ENCODE results near the gene ZDHHC24.
"Not testable (repeated sequence)": the region's sequence is repeated elsewhere in the genome, so short reads cannot be mapped to it uniquely, and the experiment has no call there.

Gene ZDHHC24

DNA sequence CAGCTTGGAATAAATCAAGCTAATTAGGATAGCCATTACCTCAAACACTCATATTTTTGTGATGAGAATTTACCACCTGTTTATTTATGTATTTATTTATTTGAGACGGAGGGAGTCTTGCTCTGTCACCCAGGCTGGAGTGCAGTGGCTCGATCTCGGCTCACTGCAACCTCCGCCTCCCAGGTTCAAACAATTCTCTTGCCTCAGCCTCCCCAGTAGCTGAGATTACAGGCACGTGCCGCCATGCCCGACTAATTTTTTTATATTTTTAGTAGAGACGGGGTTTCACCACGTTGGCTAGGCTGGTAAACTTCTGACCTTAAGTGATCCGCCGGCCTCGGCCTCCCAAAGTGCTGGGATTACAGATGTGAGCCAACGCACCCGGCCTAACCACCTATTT lies 896 bp downstream of the ZDHHC24 start:
- not testable (repeated sequence) for DNase-seq, H3K27me3 Mint-ChIP-seq, H3K9me3 Mint-ChIP-seq
- H3K4me3 Mint-ChIP-seq: peak overlapping the region; percentile 86
- peaks cover 34% of the 10 kb centered on the region for H3K36me3 Mint-ChIP-seq (ENCODE audit: low read depth)
- H3K27ac Mint-ChIP-seq: peak overlapping the region; percentile 88
- peaks cover 30% of the 10 kb centered on the region for H3K4me1 Mint-ChIP-seq (ENCODE audit: low read depth)

DNA sequence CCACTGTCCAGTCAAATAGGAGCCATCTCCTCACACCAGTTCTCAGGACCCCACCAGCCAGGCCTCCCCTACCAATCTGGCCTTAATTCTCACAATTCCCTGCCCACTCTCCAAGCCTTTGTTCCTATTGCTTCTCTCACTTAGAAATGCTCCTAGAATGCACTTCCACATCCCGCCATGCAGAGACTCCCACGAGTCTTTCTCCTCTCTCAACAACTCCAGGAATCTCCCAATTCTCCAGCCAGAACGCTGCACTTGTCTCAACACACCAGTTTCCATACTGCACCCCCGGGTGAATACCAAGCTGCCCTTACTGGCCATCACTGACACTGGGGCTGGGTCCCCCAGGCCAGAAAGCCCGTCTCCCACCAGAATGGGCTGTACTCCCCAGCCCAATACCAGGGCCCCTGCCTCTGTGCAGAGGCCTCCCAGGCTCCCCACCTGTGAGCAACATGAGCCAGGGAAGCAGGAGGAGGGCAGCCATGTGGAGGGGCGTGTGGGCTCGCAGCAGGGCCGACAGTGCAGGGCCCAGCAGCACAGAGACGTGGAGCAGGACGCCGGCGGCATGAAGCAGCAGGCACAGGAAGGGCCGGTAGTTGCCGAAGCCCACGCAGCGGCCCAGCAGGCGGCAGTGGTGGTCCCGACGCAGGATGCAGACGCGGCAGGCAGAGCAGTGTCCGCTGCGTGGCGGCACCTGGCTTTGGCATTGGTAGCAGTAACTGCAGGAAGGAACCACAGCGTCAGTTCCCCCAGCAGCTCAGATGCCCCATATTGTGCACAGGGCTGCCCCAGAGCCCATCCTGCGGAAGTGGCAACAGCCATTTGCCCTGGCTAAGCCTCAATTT lies 2.4 kb downstream of the ZDHHC24 start:
- DNase-seq: peak; percentile 66
- Mint-ChIP-seq H3K27me3 (no peaks in the 10 kb centered on the region), H3K4me3 (peak overlapping the region; percentile 70), H3K9me3 (no peaks in the 10 kb centered on the region), H3K4me1 (ENCODE audit: low read depth) (peaks cover 30% of the 10 kb centered on the region), H3K36me3 (ENCODE audit: low read depth) (peaks cover 41% of the 10 kb centered on the region), H3K27ac (peak overlapping the region; percentile 56)

DNA sequence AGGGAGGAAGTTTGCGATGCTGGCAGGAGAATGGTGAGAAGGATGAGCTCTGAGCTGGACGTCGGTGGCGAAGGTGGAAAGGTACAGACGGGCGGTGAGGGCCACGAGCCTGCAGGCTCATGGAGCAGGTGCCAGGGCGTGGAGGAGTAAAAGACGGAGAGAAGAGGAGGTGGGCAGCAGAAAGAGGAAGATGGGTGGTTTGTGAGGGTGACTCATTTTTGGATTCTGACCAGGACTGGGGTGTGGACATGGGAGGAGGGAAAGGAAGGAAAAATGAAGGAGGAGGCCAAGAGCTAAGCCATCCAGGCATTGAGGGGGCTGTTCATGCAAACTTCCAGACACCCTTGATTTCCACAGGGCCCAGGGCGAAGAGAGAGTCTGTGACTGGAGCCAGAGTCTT lies 3.5 kb downstream of the ZDHHC24 start:
- Mint-ChIP-seq H3K36me3 (ENCODE audit: low read depth) (peaks cover 45% of the 10 kb centered on the region), H3K27me3 (no peaks in the 10 kb centered on the region), H3K9me3 (no peaks in the 10 kb centered on the region), H3K27ac (peak overlapping the region; percentile 56), H3K4me1 (ENCODE audit: low read depth) (peaks cover 30% of the 10 kb centered on the region), H3K4me3 (no peak overlapping the region)
- DNase-seq: no peak

DNA sequence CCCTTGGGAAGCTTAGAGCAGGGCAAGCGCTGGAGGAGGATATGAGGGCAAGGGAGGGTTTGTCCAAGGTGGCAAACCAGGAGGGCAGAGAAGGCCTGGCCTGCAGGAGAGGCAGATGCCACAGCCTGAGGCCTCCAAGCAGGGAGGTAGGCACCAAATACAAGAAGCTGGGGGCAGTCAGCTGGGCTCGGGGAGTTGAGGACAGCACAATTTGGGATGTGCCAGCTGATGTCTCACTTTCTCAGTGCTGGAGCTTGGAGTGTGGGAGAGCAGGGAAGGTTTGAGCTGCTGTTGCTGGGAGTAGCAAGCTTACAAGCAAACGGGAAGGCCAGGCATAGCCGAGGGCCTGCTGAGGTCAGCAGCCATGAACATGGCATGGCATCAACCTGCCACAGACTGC lies 4.0 kb downstream of the ZDHHC24 start:
- H3K27me3 Mint-ChIP-seq: no peaks in the 10 kb centered on the region
- no peaks in the 10 kb centered on the region for H3K9me3 Mint-ChIP-seq
- peaks cover 30% of the 10 kb centered on the region for H3K4me1 Mint-ChIP-seq (ENCODE audit: low read depth)
- peak overlapping the region; percentile 9 for H3K27ac Mint-ChIP-seq
- DNase-seq: no peak
- peaks cover 50% of the 10 kb centered on the region for H3K36me3 Mint-ChIP-seq (ENCODE audit: low read depth)
- no peak overlapping the region for H3K4me3 Mint-ChIP-seq

DNA sequence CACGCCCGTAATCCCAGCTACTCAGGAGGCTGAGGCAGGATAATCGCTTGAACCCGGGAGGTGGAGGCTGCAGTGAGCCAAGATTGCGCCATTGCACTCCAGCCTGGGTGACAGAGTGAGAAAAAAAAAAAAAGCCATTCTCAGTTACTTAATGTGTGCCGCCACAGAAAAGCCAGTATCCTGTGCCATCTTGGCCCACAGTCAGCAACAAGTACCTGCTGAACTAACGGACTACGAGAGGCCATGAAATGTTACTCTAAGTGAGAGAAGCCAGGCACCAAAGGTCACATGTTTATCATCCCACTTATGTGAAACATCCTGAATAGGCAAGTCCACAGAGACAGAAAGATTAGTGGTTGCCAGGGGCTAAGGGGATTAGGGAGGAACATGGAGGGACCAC lies 5.2 kb downstream of the ZDHHC24 start:
- H3K27ac Mint-ChIP-seq, H3K9me3 Mint-ChIP-seq, DNase-seq, H3K4me3 Mint-ChIP-seq, H3K27me3 Mint-ChIP-seq: not testable (repeated sequence)
- H3K4me1 Mint-ChIP-seq (ENCODE audit: low read depth): peaks cover 24% of the 10 kb centered on the region
- peaks cover 62% of the 10 kb centered on the region for H3K36me3 Mint-ChIP-seq (ENCODE audit: low read depth)

DNA sequence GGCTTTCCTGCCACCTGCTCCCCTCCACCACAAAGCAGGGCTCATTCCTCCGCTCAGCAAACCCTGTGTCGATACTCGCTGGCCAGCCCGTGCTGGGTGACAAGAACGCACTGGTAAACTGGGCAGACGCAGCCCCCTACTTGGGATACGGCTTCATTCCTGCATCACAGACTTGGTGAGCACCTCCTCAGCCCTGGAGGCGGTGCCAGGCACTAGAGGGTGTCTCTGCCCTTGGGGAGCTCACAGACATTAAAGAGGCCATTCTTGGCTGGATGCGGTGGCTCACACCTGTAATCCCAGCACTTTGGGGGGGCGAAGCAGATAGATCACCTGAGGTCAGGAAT lies 6.0 kb downstream of the ZDHHC24 start:
- Mint-ChIP-seq H3K27ac (peak overlapping the region; percentile 18), H3K36me3 (ENCODE audit: low read depth) (peaks cover 65% of the 10 kb centered on the region), H3K4me3 (no peak overlapping the region), H3K9me3 (no peaks in the 10 kb centered on the region), H3K27me3 (no peaks in the 10 kb centered on the region), H3K4me1 (ENCODE audit: low read depth) (peaks cover 20% of the 10 kb centered on the region)
- DNase-seq: no peak

DNA sequence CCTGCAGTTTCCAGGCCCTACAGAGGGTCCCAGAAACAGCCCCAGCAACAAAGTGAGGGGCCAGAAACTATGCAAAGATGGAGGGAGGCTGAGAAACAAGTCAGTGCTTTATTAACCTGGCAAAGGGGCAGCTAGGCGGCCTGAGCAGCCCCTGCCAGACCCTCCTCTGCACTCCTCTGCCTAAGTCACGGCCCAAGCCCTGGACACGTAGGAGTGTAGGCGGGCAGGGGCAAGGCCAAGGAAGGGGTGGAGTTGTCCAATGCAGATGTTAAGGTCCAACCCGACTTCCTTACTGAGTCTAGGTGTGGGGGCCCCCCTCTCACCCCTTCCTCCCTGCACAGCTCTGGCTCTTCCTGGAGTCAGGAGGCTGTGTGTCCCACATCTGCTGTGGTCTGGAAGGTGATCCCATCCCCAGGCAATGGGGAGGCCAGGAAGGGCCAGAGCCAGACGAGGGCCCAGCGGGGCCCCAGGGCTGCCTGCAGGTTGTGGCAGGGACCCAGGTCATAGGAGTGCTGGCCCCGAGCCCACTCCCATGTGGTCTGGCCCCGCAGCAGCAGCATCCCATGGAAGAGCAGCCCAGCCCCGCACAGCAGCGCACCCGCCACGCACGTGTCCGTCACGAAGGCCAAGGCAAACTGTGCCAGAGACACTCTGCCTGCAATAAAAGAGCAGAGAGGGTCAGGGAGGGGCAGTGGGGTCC lies 6.5 kb downstream of the ZDHHC24 start:
- no peak overlapping the region for H3K4me3 Mint-ChIP-seq
- H3K27ac Mint-ChIP-seq: no peak overlapping the region
- peaks cover 18% of the 10 kb centered on the region for H3K4me1 Mint-ChIP-seq (ENCODE audit: low read depth)
- no peak for DNase-seq
- H3K36me3 Mint-ChIP-seq (ENCODE audit: low read depth): peaks cover 67% of the 10 kb centered on the region
- H3K27me3 Mint-ChIP-seq: no peaks in the 10 kb centered on the region
- H3K9me3 Mint-ChIP-seq: no peaks in the 10 kb centered on the region

DNA sequence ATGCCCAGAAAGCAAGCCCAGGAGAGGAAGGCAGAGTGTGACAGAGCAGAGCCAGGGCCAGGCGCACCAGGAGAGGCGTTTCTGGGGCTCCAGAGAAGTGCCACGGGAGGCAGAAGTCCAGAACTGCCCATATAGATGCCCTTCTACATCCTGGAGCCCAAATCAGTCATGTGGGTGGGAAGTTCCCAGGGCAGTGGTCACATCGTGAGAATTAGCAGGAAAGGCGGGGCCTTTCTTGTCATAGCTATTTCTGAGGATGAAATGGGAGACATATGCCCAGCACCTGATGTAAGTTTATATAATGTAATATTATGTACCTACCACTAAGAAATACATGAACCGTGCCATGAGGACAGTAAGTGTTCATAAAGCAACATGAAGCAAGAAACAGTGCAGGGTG lies 13.1 kb downstream of the ZDHHC24 start:
- Mint-ChIP-seq H3K9me3 (no peaks in the 10 kb centered on the region), H3K27ac (no peak overlapping the region), H3K27me3 (no peaks in the 10 kb centered on the region), H3K36me3 (ENCODE audit: low read depth) (peaks cover 46% of the 10 kb centered on the region), H3K4me3 (no peak overlapping the region), H3K4me1 (ENCODE audit: low read depth) (peaks cover 2% of the 10 kb centered on the region)
- DNase-seq: no peak

DNA sequence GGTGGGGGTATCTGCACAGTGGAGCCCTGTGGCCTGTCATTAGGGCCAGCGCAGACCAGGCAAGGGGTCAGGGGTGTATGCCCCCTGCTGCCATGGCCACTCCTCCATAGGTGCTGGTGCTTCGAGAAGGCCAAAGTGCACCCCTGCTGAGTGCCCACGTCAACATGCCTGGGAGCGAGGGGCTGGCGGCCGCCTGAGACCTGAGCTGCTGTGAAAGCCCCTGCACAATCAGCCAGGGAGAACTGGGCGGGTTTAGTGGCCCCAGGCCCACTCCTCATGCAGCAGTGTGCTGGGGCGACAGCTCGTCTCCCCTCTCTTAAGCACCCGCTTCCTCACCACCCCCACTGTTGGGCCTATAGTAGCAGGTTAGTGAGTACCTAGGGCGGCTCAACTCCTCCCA lies 14.0 kb downstream of the ZDHHC24 start:
- H3K27me3 Mint-ChIP-seq: no peaks in the 10 kb centered on the region
- no peak for DNase-seq
- no peaks in the 10 kb centered on the region for H3K9me3 Mint-ChIP-seq
- H3K4me3 Mint-ChIP-seq: no peak overlapping the region
- peaks cover 2% of the 10 kb centered on the region for H3K4me1 Mint-ChIP-seq (ENCODE audit: low read depth)
- H3K36me3 Mint-ChIP-seq (ENCODE audit: low read depth): peaks cover 44% of the 10 kb centered on the region
- H3K27ac Mint-ChIP-seq: no peak overlapping the region

DNA sequence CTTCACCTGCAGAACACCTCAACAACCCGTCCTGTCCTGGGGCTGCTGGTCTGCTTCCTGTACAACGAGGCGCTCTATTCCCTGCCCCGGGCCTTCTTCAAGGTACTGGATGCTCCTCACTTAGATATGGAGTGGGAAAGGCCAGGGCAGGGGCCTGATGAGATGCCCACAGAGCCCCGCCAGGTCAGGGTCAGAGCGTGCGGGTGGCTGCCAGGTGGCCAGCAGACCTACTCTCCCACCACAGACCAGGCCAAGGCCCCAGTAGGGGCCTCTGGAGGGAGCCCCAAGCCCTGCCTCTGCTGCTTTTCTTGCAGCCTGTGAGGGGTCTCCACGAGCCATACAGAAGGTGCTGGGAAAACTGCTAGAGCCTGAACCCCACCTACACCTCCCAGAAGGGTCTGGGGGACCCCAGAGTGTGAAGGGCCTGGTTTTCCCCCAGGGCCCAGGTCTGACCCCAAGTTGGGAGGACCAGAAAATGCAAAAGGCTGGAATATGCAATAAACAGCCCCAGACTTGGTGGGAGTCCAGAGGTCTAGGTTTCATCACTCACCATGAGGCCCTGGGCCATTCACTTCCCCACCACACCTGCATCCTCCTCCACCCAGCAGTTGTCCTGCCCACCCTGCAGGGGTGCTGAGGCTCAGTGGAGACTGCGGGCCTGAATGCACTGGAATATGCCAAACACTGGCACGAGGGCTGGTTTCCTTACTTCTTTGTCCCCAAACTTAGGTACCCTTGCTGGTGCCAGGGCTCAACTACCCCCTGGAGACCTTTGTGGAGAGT lies 14.7 kb downstream of the ZDHHC24 start:
- H3K36me3 Mint-ChIP-seq (ENCODE audit: low read depth): peaks cover 44% of the 10 kb centered on the region
- peaks cover 2% of the 10 kb centered on the region for H3K4me1 Mint-ChIP-seq (ENCODE audit: low read depth)
- H3K9me3 Mint-ChIP-seq: no peaks in the 10 kb centered on the region
- no peak overlapping the region for H3K4me3 Mint-ChIP-seq
- DNase-seq: no peak
- no peaks in the 10 kb centered on the region for H3K27me3 Mint-ChIP-seq
- no peak overlapping the region for H3K27ac Mint-ChIP-seq

DNA sequence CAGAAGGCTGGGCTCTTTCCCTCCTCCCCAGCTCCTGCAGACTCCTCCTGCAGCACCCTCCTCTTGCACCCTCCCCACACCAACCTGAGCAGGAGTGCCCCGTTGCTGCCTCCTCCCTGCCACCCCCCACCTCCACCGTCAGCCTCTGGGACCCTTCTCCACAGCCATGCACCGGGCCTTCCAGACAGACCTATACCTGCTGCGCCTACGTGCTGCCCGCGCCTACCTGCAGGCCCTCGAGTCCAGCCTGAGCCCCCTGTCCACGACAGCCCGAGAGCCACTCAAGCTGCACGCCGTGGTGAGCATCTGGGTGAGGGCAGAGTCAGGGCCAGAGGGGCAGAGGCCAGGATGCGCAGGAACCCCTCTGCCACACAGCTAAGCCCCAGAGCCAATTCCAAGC lies 16.2 kb downstream of the ZDHHC24 start:
- H3K27ac Mint-ChIP-seq: no peak overlapping the region
- no peak overlapping the region for H3K4me3 Mint-ChIP-seq
- peaks cover 33% of the 10 kb centered on the region for H3K36me3 Mint-ChIP-seq (ENCODE audit: low read depth)
- DNase-seq: no peak
- H3K9me3 Mint-ChIP-seq: no peaks in the 10 kb centered on the region
- H3K4me1 Mint-ChIP-seq (ENCODE audit: low read depth): peaks cover 2% of the 10 kb centered on the region
- H3K27me3 Mint-ChIP-seq: no peaks in the 10 kb centered on the region

DNA sequence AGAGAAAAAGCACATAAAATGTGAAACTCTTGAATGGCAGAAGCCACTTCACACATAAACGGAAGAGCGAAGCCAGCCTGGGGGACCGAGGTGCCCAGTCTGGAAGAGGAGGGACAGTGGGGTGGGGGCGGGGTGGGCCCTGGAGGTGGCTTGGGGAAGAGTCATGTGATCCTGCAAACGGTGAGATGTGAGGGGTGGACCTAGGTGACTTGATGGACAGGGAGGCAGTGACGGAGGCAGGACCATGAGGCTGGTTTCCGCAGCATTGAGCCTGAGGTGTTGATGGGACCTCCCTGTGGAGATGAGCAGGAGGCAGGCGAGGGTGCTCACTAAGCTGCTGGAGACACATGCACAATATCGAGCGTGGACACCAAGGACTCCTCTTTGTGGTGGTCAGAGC lies 16.8 kb downstream of the ZDHHC24 start:
- no peaks in the 10 kb centered on the region for H3K27me3 Mint-ChIP-seq
- H3K4me3 Mint-ChIP-seq: no peak overlapping the region
- H3K27ac Mint-ChIP-seq: no peak overlapping the region
- H3K9me3 Mint-ChIP-seq: no peaks in the 10 kb centered on the region
- H3K4me1 Mint-ChIP-seq (ENCODE audit: low read depth): peaks cover 2% of the 10 kb centered on the region
- no peak for DNase-seq
- H3K36me3 Mint-ChIP-seq (ENCODE audit: low read depth): peaks cover 37% of the 10 kb centered on the region

DNA sequence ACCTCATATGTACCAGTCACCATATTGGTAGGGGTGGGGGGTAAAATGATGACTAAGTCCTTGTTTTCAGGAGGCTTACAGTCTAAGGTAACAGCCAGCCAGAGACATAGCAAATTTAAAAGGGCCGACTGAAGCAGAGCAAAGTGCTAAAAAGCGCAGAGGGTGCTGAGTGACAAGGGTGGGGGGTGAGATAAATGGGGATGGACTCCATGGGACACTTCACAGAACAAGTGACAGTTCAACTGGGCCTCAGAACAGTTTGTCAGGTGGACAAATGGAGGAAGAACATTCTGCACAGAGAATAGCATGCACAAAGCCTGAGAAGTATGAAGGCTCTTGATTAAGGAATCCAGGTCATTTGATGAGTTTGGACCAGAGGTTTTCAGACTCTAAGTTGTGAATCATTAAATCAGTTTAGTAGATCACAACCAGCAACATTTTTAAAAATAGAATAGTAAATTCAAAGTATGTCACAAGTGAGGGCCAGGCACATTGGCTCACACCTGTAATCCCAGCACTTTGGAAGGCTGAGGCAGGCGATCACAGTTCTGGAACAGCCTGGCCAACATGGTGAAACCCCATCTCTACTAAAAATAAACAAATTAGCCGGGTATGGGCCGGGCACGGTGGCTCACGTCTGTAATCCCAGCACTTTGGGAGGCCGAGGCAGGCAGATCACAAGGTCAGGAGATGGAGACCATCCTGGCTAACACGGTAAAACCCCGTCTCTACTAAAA lies 21.4 kb downstream of the ZDHHC24 start:
- no peak overlapping the region for H3K27ac Mint-ChIP-seq
- no peak for DNase-seq
- H3K4me1 Mint-ChIP-seq (ENCODE audit: low read depth): no peaks in the 10 kb centered on the region
- no peak overlapping the region for H3K4me3 Mint-ChIP-seq
- H3K9me3 Mint-ChIP-seq: no peaks in the 10 kb centered on the region
- H3K36me3 Mint-ChIP-seq (ENCODE audit: low read depth): peaks cover 62% of the 10 kb centered on the region
- no peaks in the 10 kb centered on the region for H3K27me3 Mint-ChIP-seq

DNA sequence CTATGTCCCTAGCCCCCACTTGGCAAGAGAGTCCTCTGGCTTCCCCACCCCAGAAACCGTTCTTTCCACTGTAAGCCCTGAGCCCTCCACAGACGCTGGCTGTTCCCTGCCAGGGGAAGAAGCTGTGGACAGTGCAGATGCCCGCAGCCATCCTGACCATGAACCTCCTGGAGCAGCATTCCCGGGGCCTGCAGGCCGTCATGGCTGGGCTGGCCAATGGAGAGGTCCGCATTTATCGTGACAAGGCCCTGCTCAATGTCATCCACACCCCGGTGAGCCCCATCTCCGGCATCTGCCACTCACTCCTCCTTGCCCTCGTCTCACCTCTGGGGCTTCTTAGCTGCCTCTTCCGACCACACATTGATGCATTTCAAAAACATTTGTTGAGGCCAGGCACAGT lies 22.2 kb downstream of the ZDHHC24 start:
- Mint-ChIP-seq H3K4me3 (no peak overlapping the region), H3K27ac (no peak overlapping the region), H3K36me3 (ENCODE audit: low read depth) (peaks cover 61% of the 10 kb centered on the region), H3K9me3 (no peaks in the 10 kb centered on the region), H3K27me3 (no peaks in the 10 kb centered on the region), H3K4me1 (ENCODE audit: low read depth) (no peaks in the 10 kb centered on the region)
- no peak for DNase-seq
